ENCODE measurements around the gene DNAJC3.
"Not testable (repeated sequence)": the region's sequence is repeated elsewhere in the genome, so short reads cannot be mapped to it uniquely, and the experiment has no call there.

DNAJC3 gene

DNA sequence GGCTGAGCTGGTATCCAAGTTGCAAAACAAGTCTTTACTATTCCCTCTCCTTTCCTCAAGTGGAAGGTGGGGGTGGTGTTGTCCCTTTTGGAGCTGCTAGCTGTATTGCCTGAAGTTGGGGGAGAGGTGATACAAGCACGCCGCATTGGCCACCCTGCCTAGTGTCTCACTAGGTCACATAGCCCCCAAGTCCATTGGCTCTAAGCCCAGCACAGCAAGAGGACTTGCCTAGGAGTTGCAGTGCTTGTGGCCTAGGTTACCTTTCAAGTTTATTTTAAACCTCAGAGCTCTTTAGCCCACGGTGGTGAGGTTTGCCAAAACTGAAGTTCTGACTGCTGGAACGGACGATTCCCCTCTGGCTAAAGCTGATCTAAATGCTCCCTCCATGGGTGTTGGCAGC lies 5.3 kb upstream of the DNAJC3 start:
- no peak for DNase-seq (ENCODE audit: low read depth)

DNA sequence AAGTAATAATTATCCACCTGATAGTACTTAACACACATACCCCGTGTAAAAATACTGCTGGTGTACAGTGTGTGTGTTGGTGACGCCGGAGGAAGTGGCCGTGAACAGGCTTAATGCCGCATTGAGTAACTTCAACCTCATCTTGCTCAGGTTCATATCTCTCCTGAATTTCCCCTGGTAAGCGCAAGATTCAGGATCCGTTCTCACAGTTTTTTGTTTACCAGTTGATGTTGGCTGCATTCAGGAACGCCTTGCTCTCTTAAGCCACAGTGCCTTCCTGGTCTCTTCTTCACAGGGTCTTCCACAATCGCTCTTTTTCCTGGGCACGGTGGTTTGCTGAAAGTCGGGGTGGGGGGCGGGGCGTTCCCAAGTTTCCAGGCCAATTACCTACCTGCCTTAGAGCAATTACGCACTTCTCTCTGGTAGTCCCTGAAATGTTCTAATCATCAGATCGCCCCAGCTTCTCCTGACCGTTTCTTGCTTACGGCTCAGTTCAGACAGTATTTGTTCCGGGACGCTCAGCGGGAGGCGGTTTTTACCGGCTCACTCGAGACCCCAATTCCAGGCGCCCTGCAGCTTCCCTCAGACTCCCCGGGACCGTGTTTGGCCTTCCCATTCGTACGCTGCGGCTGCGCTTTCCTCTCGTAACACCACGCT lies 706 bp upstream of the DNAJC3 start:
- no peak for DNase-seq (ENCODE audit: low read depth)

DNA sequence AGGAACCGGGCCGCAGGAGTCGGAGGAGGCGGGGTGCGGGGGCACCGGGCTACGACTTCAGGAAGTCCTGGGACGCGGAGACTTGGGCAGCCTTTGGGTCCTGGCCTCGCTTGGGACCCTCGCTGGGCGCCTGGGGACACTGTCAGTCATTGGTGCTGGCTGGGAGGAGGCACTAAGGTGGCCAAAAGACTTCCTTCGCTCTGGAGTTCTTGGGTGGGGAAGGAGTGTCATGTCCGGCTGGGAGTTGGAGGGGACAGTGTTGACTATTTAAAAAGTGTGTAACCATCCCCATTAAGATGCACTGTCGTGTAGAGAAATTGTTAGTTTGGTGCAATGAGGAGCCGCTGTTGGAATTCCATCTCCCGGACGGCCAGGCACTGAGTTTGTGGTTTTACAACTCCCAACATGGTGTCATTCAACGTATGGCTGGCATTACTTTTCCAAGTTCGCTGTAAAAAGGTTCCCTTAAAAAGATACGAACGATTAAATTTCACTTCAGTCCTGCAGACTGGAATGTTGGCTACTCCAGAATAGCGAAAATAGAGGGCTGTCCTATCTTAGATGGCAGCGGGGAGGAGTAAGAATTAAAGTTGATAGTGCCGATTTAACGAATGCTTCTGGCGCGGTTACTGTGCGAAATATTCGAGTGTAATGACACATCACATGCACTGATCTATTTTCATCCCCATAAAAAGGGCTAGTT lies 776 bp downstream of the DNAJC3 start:
- DNase-seq (ENCODE audit: low read depth) = no peak

DNA sequence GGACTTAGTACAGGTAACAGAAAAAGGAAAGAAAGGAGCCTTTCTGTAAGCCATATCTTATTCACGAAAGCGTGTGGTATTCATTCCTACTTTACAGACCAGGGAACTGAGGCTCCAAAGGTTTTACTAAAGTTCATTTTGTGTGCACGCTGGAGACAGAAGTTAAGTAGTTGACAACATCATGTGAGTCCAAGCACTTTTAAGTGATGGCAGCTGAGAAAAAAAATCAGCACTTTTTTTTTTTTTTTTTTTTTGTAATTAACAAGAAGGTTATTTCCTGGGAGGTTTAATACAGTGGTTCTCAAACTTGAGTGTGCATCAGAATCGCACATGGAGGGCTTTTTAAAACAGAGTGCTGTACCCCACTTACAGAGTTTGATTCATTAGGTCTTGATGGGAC lies 2.0 kb downstream of the DNAJC3 start:
- DNase-seq (ENCODE audit: low read depth) = no peak

DNA sequence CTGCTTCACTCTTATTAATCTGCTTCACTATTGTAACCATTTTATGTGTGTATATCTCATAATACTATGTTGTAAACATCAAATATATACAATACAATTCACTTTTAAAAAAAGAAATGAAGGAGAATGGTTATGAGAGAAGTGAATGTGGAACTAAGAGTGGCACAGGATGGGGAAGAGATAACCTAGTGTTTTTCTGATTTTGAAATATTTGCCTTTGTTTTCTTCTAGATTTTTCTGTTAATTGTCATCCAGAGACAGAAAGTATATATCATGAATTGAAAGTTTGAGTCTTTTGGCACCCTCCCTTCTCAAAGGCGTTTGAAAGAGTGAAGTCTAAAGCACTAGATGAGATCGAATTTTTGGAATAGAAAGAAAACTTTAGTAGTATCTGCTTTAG lies 2.8 kb downstream of the DNAJC3 start:
- no peak for DNase-seq (ENCODE audit: low read depth)

DNA sequence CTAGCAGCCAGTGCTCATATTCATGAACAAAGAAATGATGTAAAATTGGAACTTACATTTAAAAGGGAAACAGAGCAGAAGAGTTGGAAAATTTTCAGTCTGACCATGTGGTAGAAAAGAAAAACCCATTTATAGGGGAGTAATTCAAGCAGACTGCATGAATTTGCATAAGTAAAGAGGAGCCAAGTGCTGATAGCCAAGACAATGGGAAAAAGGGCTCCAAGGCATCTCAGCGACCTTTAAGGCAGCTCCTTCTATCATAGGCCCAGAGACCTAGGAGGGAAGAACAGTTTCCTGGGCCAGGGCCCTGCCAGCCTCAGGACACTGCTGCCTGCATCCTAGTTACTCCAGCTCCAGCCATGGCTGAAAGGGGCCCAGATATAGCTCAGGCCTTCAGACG lies 7.5 kb downstream of the DNAJC3 start:
- DNase-seq (ENCODE audit: low read depth) = no peak

DNA sequence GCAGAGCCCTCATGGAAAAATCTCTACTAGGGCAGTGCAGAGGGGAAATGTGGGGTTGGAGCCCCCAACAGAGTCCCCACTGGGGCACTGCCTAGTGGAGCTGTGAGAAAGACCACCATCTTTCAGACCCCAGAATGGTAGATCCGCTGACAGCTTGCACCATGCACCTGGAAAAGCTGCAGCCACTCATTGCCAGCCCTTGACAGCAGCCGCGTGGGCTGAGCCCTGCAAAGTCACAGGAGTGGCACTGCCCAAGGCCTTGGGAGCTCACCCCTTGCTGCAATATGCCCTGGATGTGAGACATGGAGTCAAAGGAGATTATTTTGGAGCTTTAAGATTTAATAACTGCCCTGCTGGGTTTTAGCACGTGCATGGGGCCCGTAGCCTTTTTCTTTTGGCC lies 8.0 kb downstream of the DNAJC3 start:
- not testable (repeated sequence) for DNase-seq (ENCODE audit: low read depth)

DNA sequence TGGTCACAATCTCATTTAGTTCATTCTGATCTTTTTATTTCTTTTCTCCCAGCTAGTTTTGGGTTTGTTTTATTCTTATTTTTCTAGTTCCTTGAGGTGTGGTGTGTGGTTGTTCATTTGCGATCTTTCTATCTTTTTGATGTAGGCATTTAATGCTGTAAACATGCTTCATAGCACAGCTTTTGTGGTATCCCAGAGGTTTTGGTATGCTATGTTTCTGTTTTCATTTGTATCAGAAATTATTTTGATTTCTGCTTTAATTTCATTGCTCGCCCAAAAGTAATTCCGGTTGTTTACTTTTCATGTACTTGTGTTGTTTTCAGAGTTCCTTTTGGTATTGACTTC lies 12.6 kb downstream of the DNAJC3 start:
- no peak for DNase-seq (ENCODE audit: low read depth)

DNA sequence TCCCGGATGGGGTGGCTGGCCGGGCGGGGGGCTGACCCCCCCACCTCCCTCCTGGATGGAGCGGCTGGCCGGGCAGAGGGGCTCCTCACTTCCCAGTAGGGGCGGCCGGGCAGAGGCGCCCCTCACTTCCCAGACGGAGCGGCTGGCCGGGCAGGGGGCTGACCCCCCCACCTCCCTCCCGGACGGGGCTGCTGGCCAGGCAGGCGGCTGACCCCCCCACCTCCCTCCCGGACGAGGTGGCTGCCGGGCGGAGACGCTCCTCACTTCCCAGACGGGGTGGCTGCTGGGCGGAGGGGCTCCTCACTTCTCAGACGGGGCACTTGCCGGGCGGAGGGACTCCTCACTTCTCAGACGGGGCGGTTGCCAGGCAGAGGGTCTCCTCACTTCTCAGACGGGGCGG lies 14.0 kb downstream of the DNAJC3 start:
- DNase-seq (ENCODE audit: low read depth) = not testable (repeated sequence)

DNA sequence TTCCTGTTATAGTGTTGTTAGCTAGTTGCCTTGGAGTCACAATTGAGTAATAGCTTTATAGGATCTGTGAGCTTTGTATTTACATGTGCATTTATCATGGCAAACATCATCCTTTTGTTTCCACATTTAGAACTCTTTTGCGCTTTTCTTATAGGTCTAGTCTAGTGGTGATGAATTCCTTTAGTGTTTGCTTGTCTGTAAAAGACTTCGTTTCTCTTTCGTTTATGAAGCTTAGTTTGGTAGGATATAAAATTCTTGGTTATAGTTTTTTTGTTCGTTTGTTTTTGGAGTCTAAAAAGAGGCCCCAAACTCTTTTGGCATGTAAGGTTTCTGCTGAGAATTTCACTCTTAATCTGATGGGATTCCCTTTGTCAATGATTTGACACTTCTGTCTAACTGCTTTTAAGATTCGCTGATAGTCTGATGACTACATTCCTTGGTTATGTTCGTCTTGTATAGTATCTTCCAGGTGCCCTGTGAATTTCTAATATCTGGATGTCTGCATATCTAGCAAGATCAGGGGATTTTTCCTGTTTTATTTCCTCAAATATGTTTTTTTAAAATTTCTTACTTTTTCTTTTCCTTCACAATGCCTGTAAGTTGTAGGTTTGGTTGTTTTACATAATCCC lies 20.2 kb downstream of the DNAJC3 start:
- DNase-seq (ENCODE audit: low read depth) = no peak

DNA sequence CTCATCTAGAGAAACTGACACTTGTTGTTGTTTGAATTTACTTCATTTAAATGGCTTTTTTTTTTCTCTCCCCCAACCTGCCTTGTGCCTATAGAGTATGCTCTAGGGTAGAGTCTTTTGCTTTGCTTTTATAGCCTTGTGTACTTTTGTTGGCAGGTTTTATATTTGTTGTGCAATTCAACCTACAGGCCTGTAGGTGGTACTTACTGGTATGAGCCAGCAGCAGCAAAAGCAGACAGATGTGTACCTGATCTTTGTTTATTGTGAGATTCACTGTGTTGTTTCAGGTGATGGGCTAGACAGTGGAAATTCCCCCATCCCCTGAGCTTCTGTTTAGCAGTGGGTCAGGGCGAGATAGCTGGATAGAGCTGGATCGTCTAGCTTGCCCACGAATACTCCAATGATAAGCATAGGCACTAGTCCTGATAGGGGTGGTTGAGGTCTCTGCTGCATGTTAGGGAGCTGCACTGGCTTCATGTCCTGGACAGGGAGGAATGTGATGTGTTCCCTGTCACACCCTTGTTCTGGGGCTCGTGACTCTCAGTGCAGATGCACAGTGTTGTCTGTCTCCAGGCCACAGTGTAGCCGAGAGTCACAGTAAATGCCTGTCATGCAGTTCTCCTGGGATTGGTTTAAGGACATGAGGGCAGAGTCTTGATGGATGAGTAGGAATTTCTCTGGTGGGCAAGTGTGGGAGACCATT lies 21.3 kb downstream of the DNAJC3 start:
- no peak for DNase-seq (ENCODE audit: low read depth)

DNA sequence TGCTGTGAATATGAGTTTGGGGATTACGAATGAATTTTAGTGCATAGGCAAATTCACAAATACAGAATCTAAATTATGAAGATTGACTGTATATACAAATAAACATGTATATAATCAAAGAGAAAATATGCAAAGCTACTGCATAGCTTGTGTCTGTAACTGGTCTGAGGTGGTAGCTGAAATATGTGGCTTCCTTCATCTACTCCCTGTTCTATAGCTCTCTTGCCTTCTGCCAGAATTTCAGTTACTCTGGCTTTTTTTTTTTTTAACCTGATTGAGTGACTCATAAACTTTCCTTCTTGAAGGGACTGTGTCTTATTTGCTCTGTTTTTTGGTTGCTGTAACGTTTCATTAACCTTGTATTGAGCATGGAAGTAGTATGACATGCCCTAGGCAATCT lies 26.6 kb downstream of the DNAJC3 start:
- DNase-seq (ENCODE audit: low read depth) = no peak

DNA sequence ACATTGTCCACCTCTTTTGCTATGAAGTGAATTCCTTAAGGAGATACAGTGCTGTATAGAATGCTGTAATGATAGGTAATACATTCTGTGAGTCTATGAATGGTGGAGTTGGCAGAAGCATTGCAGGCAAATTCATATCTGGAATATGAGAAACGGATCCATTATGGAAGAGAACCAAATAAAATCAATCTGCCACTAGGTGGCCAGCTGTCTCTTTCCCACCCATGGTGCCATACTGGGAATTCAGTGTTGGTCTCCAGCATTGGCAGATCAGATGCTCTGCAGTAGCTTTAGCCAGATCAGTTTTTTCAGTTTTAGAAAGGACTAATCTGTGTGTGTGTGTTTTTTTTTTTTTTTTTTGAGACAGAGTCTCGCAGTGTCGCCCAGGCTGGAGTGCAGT lies 27.6 kb downstream of the DNAJC3 start:
- DNase-seq (ENCODE audit: low read depth) = no peak

DNA sequence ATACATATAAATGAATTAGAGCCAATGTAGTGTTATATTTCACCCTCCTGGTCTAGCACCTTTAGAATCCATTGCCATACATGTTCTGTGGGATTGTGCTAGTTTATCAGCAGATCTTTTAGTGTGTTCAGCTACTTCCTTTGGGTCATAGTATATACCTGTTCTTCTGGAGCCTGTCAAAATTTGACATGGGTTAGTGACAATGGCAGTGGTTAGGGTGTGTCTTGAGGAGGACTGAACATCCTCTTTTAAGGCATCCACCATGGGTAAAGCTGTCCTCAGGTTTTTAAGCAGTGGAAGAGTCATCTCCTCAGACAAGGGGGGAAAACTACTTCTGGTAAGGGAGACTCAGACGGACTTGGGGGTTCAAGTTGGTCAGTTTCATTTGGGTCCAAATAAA lies 29.4 kb downstream of the DNAJC3 start:
- no peak for DNase-seq (ENCODE audit: low read depth)

DNA sequence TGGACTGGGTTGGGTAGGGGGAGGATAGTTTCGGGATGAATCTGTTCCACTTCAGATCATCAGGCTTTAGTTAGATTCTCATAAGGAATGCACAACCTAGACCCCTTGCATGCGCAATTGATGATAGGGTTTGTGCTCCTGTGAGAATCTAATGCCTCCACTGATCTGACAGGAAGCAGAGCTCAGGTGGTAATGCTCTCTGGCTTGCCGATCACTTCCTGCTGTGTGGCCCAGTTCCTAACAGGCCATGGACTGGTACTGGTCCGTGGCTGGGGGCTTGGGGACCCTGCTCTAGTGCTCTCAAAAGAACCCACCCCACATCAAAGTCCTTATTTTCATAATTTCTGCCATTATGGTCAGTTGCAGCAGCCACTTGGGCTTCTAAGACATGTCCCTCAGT lies 30.1 kb downstream of the DNAJC3 start:
- no peak for DNase-seq (ENCODE audit: low read depth)

DNA sequence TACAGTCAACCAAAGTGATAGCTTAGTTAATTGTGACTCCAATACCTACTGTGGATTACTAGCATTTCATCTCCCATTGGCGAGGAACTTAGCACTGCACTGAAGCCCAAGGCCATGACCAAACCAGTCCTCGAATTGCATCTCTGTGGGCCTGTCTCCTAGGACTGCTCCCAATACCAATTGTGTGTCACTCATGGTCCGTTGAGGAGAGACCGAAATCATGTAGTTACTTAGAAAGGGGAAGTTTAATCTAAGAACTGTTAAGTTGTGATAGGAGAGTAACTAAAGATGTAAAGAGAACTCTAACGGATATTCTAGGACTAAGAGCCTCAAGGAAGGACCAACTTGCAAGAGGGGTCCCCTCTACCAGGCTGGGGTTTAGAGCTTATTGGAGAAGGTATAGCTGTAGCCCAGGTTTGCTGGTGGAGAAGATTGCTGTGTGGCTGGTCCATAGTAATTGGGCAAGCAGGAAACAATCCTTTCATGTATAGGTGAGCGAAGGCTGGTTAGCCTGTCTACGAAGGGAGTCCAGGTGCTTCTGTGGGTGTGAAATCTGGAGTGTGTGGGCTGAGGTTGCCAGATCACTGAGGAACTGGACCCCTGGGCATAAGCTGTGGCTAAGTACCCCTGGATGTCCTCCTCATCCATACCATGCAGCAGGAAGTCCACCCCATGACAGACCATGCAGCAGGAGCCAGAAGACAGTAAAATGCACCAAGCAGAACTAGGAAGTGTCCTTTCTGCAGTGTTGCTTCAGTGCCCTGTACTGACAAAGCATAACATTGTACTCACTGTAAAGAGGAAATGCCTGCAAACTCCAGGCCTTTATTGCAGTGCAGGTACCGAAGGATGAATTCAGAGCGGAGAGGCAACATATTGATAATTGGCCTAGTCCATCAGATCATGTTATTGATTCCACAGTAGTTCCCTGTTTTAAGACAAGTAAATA lies 30.8 kb downstream of the DNAJC3 start:
- no peak for DNase-seq (ENCODE audit: low read depth)

DNA sequence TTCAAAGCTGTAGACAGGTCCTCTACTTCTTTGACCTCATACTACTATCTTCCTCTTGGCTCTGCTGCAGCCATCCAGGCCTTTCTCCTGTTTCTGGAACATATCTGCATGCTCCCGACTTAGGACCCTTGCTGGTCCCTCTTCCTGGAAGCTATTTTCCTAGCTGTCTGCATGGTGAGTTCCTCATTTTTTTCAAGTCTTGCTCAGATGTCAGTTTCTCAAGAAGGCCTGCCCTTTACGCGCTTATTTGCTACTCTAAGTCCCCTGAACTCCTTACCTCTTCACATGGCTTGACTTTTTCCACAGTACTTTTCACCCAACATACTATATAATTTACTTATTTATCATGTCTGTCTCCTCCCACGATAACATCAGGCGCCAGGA lies 31.4 kb downstream of the DNAJC3 start:
- no peak for DNase-seq (ENCODE audit: low read depth)

DNA sequence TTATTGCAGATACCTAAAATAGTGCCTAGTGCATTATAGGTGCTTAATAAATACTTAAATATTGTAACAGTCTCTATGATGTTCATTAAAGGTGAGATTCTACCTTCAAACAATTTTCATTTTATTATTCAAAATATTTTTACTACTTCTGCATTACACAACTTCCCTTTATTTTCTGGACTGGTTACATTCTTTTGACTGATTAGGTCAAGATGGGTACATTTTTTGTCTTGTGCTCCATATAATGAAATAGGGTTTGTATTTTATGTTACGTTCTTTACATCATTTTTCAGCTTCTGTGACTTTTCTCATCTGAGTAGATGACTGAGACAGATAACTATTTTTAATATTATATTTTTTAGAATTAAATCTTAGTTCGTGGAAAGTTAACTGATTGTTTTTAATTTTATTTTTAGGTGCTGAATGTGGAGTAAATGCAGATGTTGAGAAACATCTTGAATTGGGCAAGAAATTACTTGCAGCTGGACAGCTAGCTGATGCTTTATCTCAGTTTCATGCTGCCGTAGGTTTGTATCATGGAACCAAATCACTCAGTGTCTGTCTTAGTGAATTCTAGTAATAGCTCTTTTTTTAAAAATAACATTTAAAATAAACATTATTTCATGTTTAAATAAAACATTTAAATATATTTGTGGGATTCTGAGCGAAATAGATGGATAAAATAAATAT lies 32.0 kb downstream of the DNAJC3 start:
- no peak for DNase-seq (ENCODE audit: low read depth)

DNA sequence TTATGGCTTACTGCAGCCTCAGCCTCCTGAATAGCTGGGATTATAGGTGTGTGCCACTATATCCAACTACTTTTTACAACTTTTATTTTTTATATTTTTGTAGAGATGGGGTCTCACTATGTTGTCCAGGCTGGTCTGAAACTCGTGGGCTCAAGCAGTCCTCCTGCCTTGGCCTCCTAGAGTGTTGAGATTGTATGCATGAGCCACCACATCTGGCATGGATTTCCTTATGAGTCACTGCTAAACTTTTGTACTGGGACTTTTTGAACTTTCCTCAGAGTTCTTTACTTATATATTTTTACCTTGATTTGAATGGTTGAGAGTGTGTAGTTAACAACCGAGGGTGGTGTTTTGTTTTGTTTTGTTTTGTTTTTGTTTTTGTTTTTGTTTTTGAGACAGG lies 33.4 kb downstream of the DNAJC3 start:
- no peak for DNase-seq (ENCODE audit: low read depth)

DNA sequence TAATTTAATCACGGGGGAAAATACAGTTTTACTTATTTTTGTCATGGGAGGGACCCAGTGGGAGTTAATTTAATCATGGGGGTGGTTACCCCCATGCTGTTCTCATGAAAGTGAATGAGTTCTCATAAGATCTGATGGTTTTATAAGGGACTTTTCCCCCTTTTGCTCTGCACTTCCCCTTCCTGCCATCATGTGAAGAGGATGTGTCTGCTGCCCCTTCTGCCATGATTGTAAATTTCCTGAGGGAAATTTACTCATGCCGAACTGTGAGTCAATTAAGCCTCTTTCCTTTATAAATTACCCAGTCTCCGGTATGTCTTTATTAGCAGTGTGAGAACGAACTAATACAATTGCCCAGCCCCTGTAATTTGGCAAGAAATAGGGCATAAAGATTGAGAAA lies 35.9 kb downstream of the DNAJC3 start:
- DNase-seq (ENCODE audit: low read depth) = not testable (repeated sequence)

DNA sequence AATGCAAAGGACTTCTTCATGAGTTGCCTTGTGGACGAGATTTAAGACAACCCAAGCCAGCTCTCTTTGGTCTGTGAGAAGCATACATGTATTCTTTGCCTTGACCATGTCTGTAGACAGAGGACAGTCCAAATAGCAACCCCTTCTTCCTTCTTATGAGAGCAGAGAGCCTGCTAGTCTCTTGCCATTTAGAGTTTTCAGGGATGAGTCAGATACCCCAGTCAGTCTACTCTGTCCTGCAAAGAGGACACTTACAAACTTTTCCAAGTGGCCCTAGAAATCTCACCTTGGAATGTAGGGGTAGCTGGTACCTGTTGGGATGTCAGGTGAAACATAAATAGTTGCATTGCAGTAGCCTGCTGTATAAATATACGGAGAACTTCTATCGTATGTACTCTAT lies 36.7 kb downstream of the DNAJC3 start:
- DNase-seq (ENCODE audit: low read depth) = no peak

Data from T follicular helper cell (primary cell).